Naive thymus-derived CD4-positive, alpha-beta T cell (primary cell): ENCODE data around the gene DYSF. TPM values are rescaled to one million over a fixed set of nuclear protein-coding genes. Genes with fewer than 3 reads are reported as not detected.

Source experiments
- ATAC-seq: fragments of 150-1000 bp; cut with Tn5 transposase; 2 replicates; pipeline ENCODE4 v1.10.0; 2021; ENCODE audit warnings: mild to moderate bottlenecking, moderate library complexity
- CTCF ChIA-PET: fragments of 350-600 bp; sonication (Branson Sonifier 250); formaldehyde crosslinking; loops from one replicate; lab custom pipeline; 2021; ENCODE audit warnings: antibody characterized with exemption; lab: Charles Lee
- POLR2A ChIA-PET: fragments of 350-600 bp; sonication (Branson Sonifier 250); formaldehyde crosslinking; loops from one replicate; lab custom pipeline; 2021; ENCODE audit warnings: antibody characterized with exemption, inconsistent platforms; lab: Charles Lee
- DNase-seq, 9 donors: peaks; one replicate each; pipeline versions ENCODE4 v3.0.0 to v3.0.0-alpha.2; 2020 to 2022; ENCODE audit warnings: mixed read lengths in 1 of 9
- H3K27ac ChIP-seq: one replicate; pipeline ENCODE4 v1.7.0; 2013; ENCODE audit warnings: mild to moderate bottlenecking, low read depth, low read length, moderate library complexity
- H3K27me3 ChIP-seq, 2 donors: one replicate each; pipeline ENCODE4 v1.7.0; 2013; ENCODE audit warnings: low read length in 2 of 2, mild to moderate bottlenecking in 2 of 2, moderate library complexity in 2 of 2; ENCODE audit not compliant: control insufficient read depth in 2 of 2, insufficient read depth in 2 of 2
- H3K36me3 ChIP-seq, 3 experiments: 1 replicate in 2 of 3; 2 replicates in 1 of 3; pipeline ENCODE4 v1.7.0; 2013; ENCODE audit warnings: low read length in 3 of 3, mild to moderate bottlenecking in 3 of 3, moderate library complexity in 1 of 3; ENCODE audit not compliant: insufficient read depth in 3 of 3, control insufficient read depth in 2 of 3
- H3K4me1 ChIP-seq, 2 donors: one replicate each; pipeline ENCODE4 v1.7.0; 2013; ENCODE audit warnings: low read length in 2 of 2, mild to moderate bottlenecking in 2 of 2, moderate library complexity in 1 of 2; ENCODE audit not compliant: control insufficient read depth in 2 of 2, insufficient read depth in 2 of 2
- H3K4me3 ChIP-seq: 2 replicates; pipeline ENCODE4 v1.7.0; 2013; ENCODE audit warnings: mild to moderate bottlenecking, low read length
- H3K9me3 ChIP-seq, 3 experiments: 1 replicate in 2 of 3; 2 replicates in 1 of 3; pipeline ENCODE4 v1.7.0; 2013; ENCODE audit warnings: low read length in 3 of 3; ENCODE audit not compliant: control insufficient read depth in 2 of 3
- H3K27ac Mint-ChIP-seq, 9 donors: one replicate each; pipeline ENCODE4 v1.8.0; 2020 to 2022; ENCODE audit warnings: mixed read lengths in 9 of 9, mild to moderate bottlenecking in 8 of 9, moderate library complexity in 5 of 9, inconsistent platforms in 2 of 9
- H3K27me3 Mint-ChIP-seq, 5 donors: one replicate each; pipeline ENCODE4 v1.8.0; 2021 to 2022; ENCODE audit warnings: mixed read lengths in 5 of 5, mild to moderate bottlenecking in 1 of 5
- H3K36me3 Mint-ChIP-seq, 5 donors: one replicate each; pipeline ENCODE4 v1.8.0; 2020 to 2022; ENCODE audit warnings: mixed read lengths in 5 of 5, mild to moderate bottlenecking in 3 of 5, inconsistent platforms in 1 of 5
- H3K4me1 Mint-ChIP-seq, 7 donors: one replicate each; pipeline ENCODE4 v1.8.0; 2020 to 2022; ENCODE audit warnings: mixed read lengths in 7 of 7, mild to moderate bottlenecking in 3 of 7, inconsistent platforms in 1 of 7
- H3K4me3 Mint-ChIP-seq, 10 donors: one replicate each; pipeline ENCODE4 v1.8.0; 2020 to 2022; ENCODE audit warnings: mild to moderate bottlenecking in 10 of 10, mixed read lengths in 10 of 10, moderate library complexity in 6 of 10, inconsistent platforms in 2 of 10
- H3K9me3 Mint-ChIP-seq, 11 donors: one replicate each; pipeline ENCODE4 v1.8.0; 2020 to 2022; ENCODE audit warnings: mixed read lengths in 11 of 11, mild to moderate bottlenecking in 4 of 11, inconsistent platforms in 1 of 11, moderate library complexity in 1 of 11
- intact Hi-C, 2 donors: fragments of 100-400 bp; cut with micrococcal nuclease; formaldehyde crosslinking; loops; one replicate each; pipeline ENCODE4 v1.15.1; 2023
- polyA plus RNA-seq, 2 donors: library from polyadenylated mRNA; unstranded; fragments of 300-500 nt; fragmentation: Illumina TruSeq; gene quantifications; one replicate each; pipeline ENCODE4 v1.2.3, GENCODE V29; 2021
- total RNA-seq, 6 experiments: library from RNA in 5 of 6; stranded (reverse) in 5 of 6; gene quantifications; 1 replicate in 5 of 6; 2 replicates in 1 of 6; pipeline ENCODE4 v1.2.3 and lab custom pipeline; 2021 to 2026

DYSF gene
- total and polyA plus RNA-seq, 7 experiments from 2014 or later: 0.14 to 28.2 (median 0.32) TPM; not detected in 2

- ATAC-seq (no peak), DNase-seq (no peak)
- H3K27me3 Mint-ChIP-seq: peaks cover 6 to 32% (median 23%) of the 10 kb centered on the region in 5 donors
- H3K36me3 ChIP-seq: no peaks in the 10 kb centered on the region
- peaks cover 0 to 1% (median 0%) of the 10 kb centered on the region in 7 donors for H3K4me1 Mint-ChIP-seq
- POLR2A ChIA-PET: no interaction called here
- H3K36me3 Mint-ChIP-seq: no peaks in the 10 kb centered on the region
- no peak overlapping the region for H3K4me3 Mint-ChIP-seq
- intact Hi-C loops: no loop called here
- CTCF ChIA-PET: no interaction called here
- H3K27ac Mint-ChIP-seq: no peak overlapping the region
- H3K27me3 ChIP-seq: no peaks in the 10 kb centered on the region
- peaks cover 0 to 1% (median 0%) of the 10 kb centered on the region in 11 donors for H3K9me3 Mint-ChIP-seq
- no peak overlapping the region for H3K4me3 ChIP-seq
- no peak overlapping the region for H3K27ac ChIP-seq
- H3K9me3 ChIP-seq: no peaks in the 10 kb centered on the region
- H3K4me1 ChIP-seq: no peaks in the 10 kb centered on the region
Measured at GRCh38 chr2:71634567-71634966, 181.2 kb downstream of the DYSF start.

- intact Hi-C loops: no loop called here
- CTCF ChIA-PET: no interaction called here
- Mint-ChIP-seq H3K4me1 (peaks cover 0 to under 1% (median 0%) of the 10 kb centered on the region in 7 donors), H3K27ac (no peak overlapping the region), H3K36me3 (no peaks in the 10 kb centered on the region), H3K4me3 (no peak overlapping the region), H3K27me3 (peaks cover 2 to 24% (median 19%) of the 10 kb centered on the region in 5 donors), H3K9me3 (peaks cover 0 to 1% (median 0%) of the 10 kb centered on the region in 11 donors)
- no peak for ATAC-seq
- H3K4me3 ChIP-seq: no peak overlapping the region
- H3K36me3 ChIP-seq: no peaks in the 10 kb centered on the region
- H3K4me1 ChIP-seq: no peaks in the 10 kb centered on the region
- POLR2A ChIA-PET: no interaction called here
- no peak for DNase-seq
- no peaks in the 10 kb centered on the region for H3K27me3 ChIP-seq
- H3K9me3 ChIP-seq: no peaks in the 10 kb centered on the region
- no peak overlapping the region for H3K27ac ChIP-seq
Measured at GRCh38 chr2:71635798-71636197, 182.4 kb downstream of the DYSF start.

- no peaks in the 10 kb centered on the region for H3K36me3 Mint-ChIP-seq
- no peak overlapping the region for H3K4me3 Mint-ChIP-seq
- H3K27me3 Mint-ChIP-seq: peaks cover 2 to 26% (median 19%) of the 10 kb centered on the region in 5 donors
- H3K27ac Mint-ChIP-seq: no peak overlapping the region
- POLR2A ChIA-PET: no interaction called here
- no peaks in the 10 kb centered on the region for H3K4me1 ChIP-seq
- H3K27me3 ChIP-seq: no peaks in the 10 kb centered on the region
- no peak overlapping the region for H3K4me3 ChIP-seq
- DNase-seq: no peak
- H3K27ac ChIP-seq: no peak overlapping the region
- CTCF ChIA-PET: no interaction called here
- ATAC-seq: no peak
- H3K9me3 Mint-ChIP-seq: peaks cover 0 to 1% (median 0%) of the 10 kb centered on the region in 11 donors
- no peaks in the 10 kb centered on the region for H3K4me1 Mint-ChIP-seq
- H3K36me3 ChIP-seq: no peaks in the 10 kb centered on the region
- no peaks in the 10 kb centered on the region for H3K9me3 ChIP-seq
- intact Hi-C loops: no loop called here
Measured at GRCh38 chr2:71637168-71637567, 183.8 kb downstream of the DYSF start.

GRCh38 chr2:71637736-71638135 lies 184.4 kb downstream of the DYSF start:
- ATAC-seq (no peak), DNase-seq (no peak)
- Histone ChIP-seq H3K9me3 (no peaks in the 10 kb centered on the region), H3K27ac (no peak overlapping the region), H3K4me3 (no peak overlapping the region), H3K36me3 (no peaks in the 10 kb centered on the region), H3K4me1 (no peaks in the 10 kb centered on the region), H3K27me3 (no peaks in the 10 kb centered on the region)
- H3K27ac Mint-ChIP-seq: no peak overlapping the region
- CTCF ChIA-PET: no interaction called here
- intact Hi-C loops: no loop called here
- no peaks in the 10 kb centered on the region for H3K36me3 Mint-ChIP-seq
- H3K27me3 Mint-ChIP-seq: peaks cover 2 to 29% (median 19%) of the 10 kb centered on the region in 5 donors
- peaks cover 0 to 1% (median 0%) of the 10 kb centered on the region in 11 donors for H3K9me3 Mint-ChIP-seq
- no peaks in the 10 kb centered on the region for H3K4me1 Mint-ChIP-seq
- no peak overlapping the region for H3K4me3 Mint-ChIP-seq
- POLR2A ChIA-PET: no interaction called here

- Histone ChIP-seq H3K27me3 (no peaks in the 10 kb centered on the region), H3K4me1 (no peaks in the 10 kb centered on the region), H3K27ac (no peak overlapping the region), H3K9me3 (no peaks in the 10 kb centered on the region), H3K4me3 (no peak overlapping the region), H3K36me3 (no peaks in the 10 kb centered on the region)
- Mint-ChIP-seq H3K36me3 (no peaks in the 10 kb centered on the region), H3K4me3 (no peak overlapping the region), H3K27me3 (peaks cover 2 to 25% (median 18%) of the 10 kb centered on the region in 5 donors), H3K27ac (no peak overlapping the region), H3K9me3 (no peaks in the 10 kb centered on the region), H3K4me1 (no peaks in the 10 kb centered on the region)
- intact Hi-C loops: no loop called here
- POLR2A ChIA-PET: no interaction called here
- ATAC-seq (no peak), DNase-seq (no peak)
- CTCF ChIA-PET: no interaction called here
Measured at GRCh38 chr2:71639735-71640134, 186.4 kb downstream of the DYSF start.

- H3K4me1 Mint-ChIP-seq: no peaks in the 10 kb centered on the region
- no peak overlapping the region for H3K27ac ChIP-seq
- ATAC-seq (no peak), DNase-seq (no peak)
- no peaks in the 10 kb centered on the region for H3K27me3 ChIP-seq
- no peak overlapping the region for H3K4me3 ChIP-seq
- H3K27me3 Mint-ChIP-seq: peaks cover 2 to 25% (median 15%) of the 10 kb centered on the region in 5 donors
- no peaks in the 10 kb centered on the region for H3K9me3 Mint-ChIP-seq
- no peaks in the 10 kb centered on the region for H3K36me3 ChIP-seq
- no peak overlapping the region for H3K27ac Mint-ChIP-seq
- no peaks in the 10 kb centered on the region for H3K9me3 ChIP-seq
- H3K36me3 Mint-ChIP-seq: no peaks in the 10 kb centered on the region
- H3K4me3 Mint-ChIP-seq: no peak overlapping the region
- no peaks in the 10 kb centered on the region for H3K4me1 ChIP-seq
- ChIA-PET CTCF (no interaction called here), POLR2A (no interaction called here)
- intact Hi-C loops: no loop called here
Measured at GRCh38 chr2:71640489-71640888, 187.1 kb downstream of the DYSF start.

- ATAC-seq (no peak), DNase-seq (no peak)
- no peak overlapping the region for H3K4me3 Mint-ChIP-seq
- no peak overlapping the region for H3K27ac ChIP-seq
- ChIA-PET CTCF (no interaction called here), POLR2A (no interaction called here)
- H3K9me3 ChIP-seq: no peaks in the 10 kb centered on the region
- no peaks in the 10 kb centered on the region for H3K27me3 ChIP-seq
- no peaks in the 10 kb centered on the region for H3K4me1 Mint-ChIP-seq
- H3K9me3 Mint-ChIP-seq: peaks cover 0 to 10% (median 0%) of the 10 kb centered on the region in 11 donors
- peaks cover 7 to 44% (median 37%) of the 10 kb centered on the region in 5 donors for H3K27me3 Mint-ChIP-seq
- H3K36me3 Mint-ChIP-seq: no peaks in the 10 kb centered on the region
- no peaks in the 10 kb centered on the region for H3K4me1 ChIP-seq
- no peak overlapping the region for H3K4me3 ChIP-seq
- no peaks in the 10 kb centered on the region for H3K36me3 ChIP-seq
- intact Hi-C loops: no loop called here
- no peak overlapping the region for H3K27ac Mint-ChIP-seq
Measured at GRCh38 chr2:71643674-71644357, 190.5 kb downstream of the DYSF start.
